HG03196 (cell line): ENCODE data around the gene PTK6.

Source experiments
- ATAC-seq: cut with Tn5 transposase; IDR thresholded peaks from one replicate; pipeline ENCODE4 v1.9.1; 2021; ENCODE audit not compliant: unreplicated experiment

PTK6 gene

GRCh38 chr20:63570281-63571086, 33.3 kb upstream of the PTK6 start:
- no peak for ATAC-seq

- no peak for ATAC-seq
Observed at GRCh38 chr20:63568986-63569949, 32.1 kb upstream of the PTK6 start.

GRCh38 chr20:63568170-63568981, 31.2 kb upstream of the PTK6 start:
- peak; percentile 11 for ATAC-seq

- peak; percentile 63 for ATAC-seq
Observed at GRCh38 chr20:63567386-63568169, 30.4 kb upstream of the PTK6 start.

- no peak for ATAC-seq
Observed at GRCh38 chr20:63567136-63567385, 29.9 kb upstream of the PTK6 start.

GRCh38 chr20:63566395-63567135, 29.4 kb upstream of the PTK6 start:
- no peak for ATAC-seq

GRCh38 chr20:63565699-63566335, 28.6 kb upstream of the PTK6 start:
- ATAC-seq: no peak

GRCh38 chr20:63565021-63565698, 28.0 kb upstream of the PTK6 start:
- no peak for ATAC-seq

GRCh38 chr20:63564036-63564810, 27.0 kb upstream of the PTK6 start:
- ATAC-seq: no peak

- no peak for ATAC-seq
Observed at GRCh38 chr20:63563225-63563935, 26.2 kb upstream of the PTK6 start.

GRCh38 chr20:63562461-63563224, 25.5 kb upstream of the PTK6 start:
- ATAC-seq: no peak

- no peak for ATAC-seq
Observed at GRCh38 chr20:63561624-63562396, 24.6 kb upstream of the PTK6 start.

- no peak for ATAC-seq
Observed at GRCh38 chr20:63560856-63561609, 23.9 kb upstream of the PTK6 start.

GRCh38 chr20:63560333-63560805, 23.2 kb upstream of the PTK6 start:
- ATAC-seq: no peak
